Upper lobe of left lung (tissue), 6 donors: ENCODE measurements around the gene DSPP. TPM values are rescaled to one million over a fixed set of nuclear protein-coding genes. Genes with fewer than 3 reads are reported as not detected.

Experiments used
- ATAC-seq, 2 donors: fragments of 200-7000 bp; cut with Tn5 transposase; one replicate each; pipeline ENCODE4 v1.9.1; 2022; ENCODE audit warnings: mild to moderate bottlenecking in 2 of 2, moderate library complexity in 2 of 2; ENCODE audit not compliant: low FRiP score in 2 of 2
- DNase-seq, 2 donors: peaks; one replicate each; pipeline ENCODE4 v3.0.0-alpha.2; 2019 to 2020
- H3K27ac ChIP-seq, 4 donors: fragments of 200-600 bp; sonication (generic); one replicate each; pipeline ENCODE4 v1.5.1; 2016 to 2019
- H3K27me3 ChIP-seq, 4 donors: fragments of 200-600 bp; sonication (generic); one replicate each; pipeline ENCODE4 v1.5.1; 2017 to 2019
- H3K36me3 ChIP-seq, 4 donors: fragments of 200-600 bp; sonication (generic); one replicate each; pipeline ENCODE4 v1.5.1; 2016 to 2019
- H3K4me1 ChIP-seq, 4 donors: fragments of 200-600 bp; sonication (generic); one replicate each; pipeline ENCODE4 v1.5.1; 2018 to 2019
- H3K4me3 ChIP-seq, 4 donors: fragments of 200-600 bp; sonication (generic); one replicate each; pipeline ENCODE4 v1.5.1; 2017 to 2019; ENCODE audit warnings: mild to moderate bottlenecking in 2 of 4, moderate library complexity in 1 of 4
- H3K9me3 ChIP-seq, 4 donors: fragments of 200-600 bp; sonication (generic); one replicate each; pipeline ENCODE4 v1.5.1; 2018 to 2019
- EP300 ChIP-seq, 4 donors: sonication (generic); formaldehyde crosslinking; IDR thresholded peaks; one replicate each; pipeline ENCODE4 v1.5.1; 2017; ENCODE audit warnings: antibody characterized with exemption in 4 of 4, control low read depth in 2 of 4
- POLR2A ChIP-seq, 4 donors: fragments of 450-650 bp; IDR thresholded peaks; one replicate each; pipeline ENCODE4 v1.5.1; 2016 to 2017; ENCODE audit warnings: antibody characterized with exemption in 4 of 4, mild to moderate bottlenecking in 2 of 4
- POLR2AphosphoS5 ChIP-seq, 2 donors: sonication (generic); formaldehyde crosslinking; IDR thresholded peaks; one replicate each; pipeline ENCODE4 v1.5.1; 2017; ENCODE audit warnings: antibody characterized with exemption in 2 of 2
- WGBS, 2 donors: methylation state at CpG; one replicate each; pipeline ENCODE4 v1.1.5; 2017 to 2018; 5-methylcytosine and 5-hydroxymethylcytosine counted together
- total RNA-seq, 6 donors: library from RNA; depleted of rRNA in 4 of 6; stranded (reverse); fragments of >200 nt in 4 of 6; gene quantifications; one replicate each; pipeline versions ENCODE4 v1.1.0 to v1.2.1, GENCODE V29; 2016 to 2021
- TF ChIP-seq, protein P1 (sequence below), 6 experiments: fragments of 450-650 bp in 4 of 6; fragments of 200-600 bp in 2 of 6; sonication (generic) in 2 of 6; IDR thresholded peaks; one replicate each; pipeline ENCODE4 v1.5.1; 2016 to 2019; ENCODE audit warnings: antibody characterized with exemption in 6 of 6
- donor health status: DM: no; HTN: no; CAD: no; lungs with moderate emphysema.
- donor health status: DM: no; HTN: yes; CAD: no; lungs with severe emphysema.

The DSPP gene
- total RNA-seq, 6 donors from 2014 or later = not detected

GRCh38 chr4:87575983-87576382, 32.3 kb upstream of the DSPP start:
- DNase-seq (no peak), ATAC-seq (no peak)
- TF ChIP-seq POLR2AphosphoS5 (IDR thresholded peaks at IDR 0.05) (no peak), POLR2A (IDR thresholded peaks at IDR 0.05) (no peak), EP300 (IDR thresholded peaks at IDR 0.05) (no peak)
- TF ChIP-seq, protein P1, sequence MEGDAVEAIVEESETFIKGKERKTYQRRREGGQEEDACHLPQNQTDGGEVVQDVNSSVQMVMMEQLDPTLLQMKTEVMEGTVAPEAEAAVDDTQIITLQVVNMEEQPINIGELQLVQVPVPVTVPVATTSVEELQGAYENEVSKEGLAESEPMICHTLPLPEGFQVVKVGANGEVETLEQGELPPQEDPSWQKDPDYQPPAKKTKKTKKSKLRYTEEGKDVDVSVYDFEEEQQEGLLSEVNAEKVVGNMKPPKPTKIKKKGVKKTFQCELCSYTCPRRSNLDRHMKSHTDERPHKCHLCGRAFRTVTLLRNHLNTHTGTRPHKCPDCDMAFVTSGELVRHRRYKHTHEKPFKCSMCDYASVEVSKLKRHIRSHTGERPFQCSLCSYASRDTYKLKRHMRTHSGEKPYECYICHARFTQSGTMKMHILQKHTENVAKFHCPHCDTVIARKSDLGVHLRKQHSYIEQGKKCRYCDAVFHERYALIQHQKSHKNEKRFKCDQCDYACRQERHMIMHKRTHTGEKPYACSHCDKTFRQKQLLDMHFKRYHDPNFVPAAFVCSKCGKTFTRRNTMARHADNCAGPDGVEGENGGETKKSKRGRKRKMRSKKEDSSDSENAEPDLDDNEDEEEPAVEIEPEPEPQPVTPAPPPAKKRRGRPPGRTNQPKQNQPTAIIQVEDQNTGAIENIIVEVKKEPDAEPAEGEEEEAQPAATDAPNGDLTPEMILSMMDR (IDR thresholded peaks at IDR 0.05) = no peak
- H3K4me1 ChIP-seq = no peaks in the 10 kb centered on the region
- H3K4me3 ChIP-seq = no peak overlapping the region
- H3K36me3 ChIP-seq = no peaks in the 10 kb centered on the region
- H3K9me3 ChIP-seq = no peaks in the 10 kb centered on the region
- H3K27ac ChIP-seq = no peak overlapping the region
- no peaks in the 10 kb centered on the region for H3K27me3 ChIP-seq

DNA sequence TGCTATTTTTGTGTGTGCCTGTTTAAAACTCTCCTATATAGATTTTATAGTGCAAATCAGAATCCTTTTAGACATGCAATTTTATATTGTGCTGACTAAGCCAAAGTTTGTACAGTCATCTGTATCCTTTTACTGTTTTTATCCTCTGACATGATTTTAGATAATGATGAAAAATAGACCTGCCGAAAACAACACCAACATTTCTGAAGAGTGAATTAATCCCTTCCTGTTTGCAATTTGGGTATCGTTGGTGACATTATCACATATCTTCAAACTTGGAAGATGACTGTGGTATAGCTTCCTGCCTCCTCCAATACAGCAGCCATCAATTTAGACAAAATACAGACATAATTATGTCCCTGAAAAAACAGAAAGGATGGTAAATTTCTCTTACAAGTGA, 28.9 kb upstream of the DSPP start:
- no peak for ATAC-seq
- 36 to 50% methylated on average over 2 of the region's 2 CpGs for WGBS, 2 donors
- no peaks in the 10 kb centered on the region for H3K4me1 ChIP-seq

GRCh38 chr4:87580057-87580456, 28.3 kb upstream of the DSPP start:
- TF ChIP-seq POLR2AphosphoS5 (IDR thresholded peaks at IDR 0.05) (no peak), EP300 (IDR thresholded peaks at IDR 0.05) (no peak), POLR2A (IDR thresholded peaks at IDR 0.05) (no peak)
- TF ChIP-seq, protein P1 (IDR thresholded peaks at IDR 0.05) = no peak
- Histone ChIP-seq H3K27me3 (no peaks in the 10 kb centered on the region), H3K36me3 (no peaks in the 10 kb centered on the region), H3K4me1 (no peaks in the 10 kb centered on the region), H3K9me3 (no peaks in the 10 kb centered on the region), H3K4me3 (no peak overlapping the region), H3K27ac (no peak overlapping the region)
- DNase-seq = no peak
- WGBS, 2 donors = 62 to 80% methylated on average over 3 of the region's 3 CpGs
- ATAC-seq = no peak

More for the DNA sequence above, 28.9 kb upstream of the DSPP start:
- TF ChIP-seq POLR2AphosphoS5 (IDR thresholded peaks at IDR 0.05) = no peak
- no peak for TF ChIP-seq POLR2A (IDR thresholded peaks at IDR 0.05)
- no peak for TF ChIP-seq EP300 (IDR thresholded peaks at IDR 0.05)
- TF ChIP-seq, protein P1 (IDR thresholded peaks at IDR 0.05) = no peak
- no peak for DNase-seq
- H3K27ac ChIP-seq = no peak overlapping the region
- H3K4me3 ChIP-seq = no peak overlapping the region
- H3K9me3 ChIP-seq = no peaks in the 10 kb centered on the region
- H3K36me3 ChIP-seq = no peaks in the 10 kb centered on the region
- H3K27me3 ChIP-seq = no peaks in the 10 kb centered on the region

GRCh38 chr4:87584222-87584908, 24.0 kb upstream of the DSPP start:
- ATAC-seq (no peak), DNase-seq (no peak)
- Histone ChIP-seq H3K4me3 (no peak overlapping the region), H3K36me3 (no peaks in the 10 kb centered on the region), H3K4me1 (no peaks in the 10 kb centered on the region), H3K27me3 (no peaks in the 10 kb centered on the region), H3K27ac (no peak overlapping the region), H3K9me3 (no peaks in the 10 kb centered on the region)
- TF ChIP-seq POLR2A (IDR thresholded peaks at IDR 0.05) (no peak), POLR2AphosphoS5 (IDR thresholded peaks at IDR 0.05) (no peak), EP300 (IDR thresholded peaks at IDR 0.05) (no peak)
- TF ChIP-seq, protein P1 (IDR thresholded peaks at IDR 0.05) = no peak
- 83% methylated on average over 2 of the region's 2 CpGs for WGBS, 2 donors

DNA sequence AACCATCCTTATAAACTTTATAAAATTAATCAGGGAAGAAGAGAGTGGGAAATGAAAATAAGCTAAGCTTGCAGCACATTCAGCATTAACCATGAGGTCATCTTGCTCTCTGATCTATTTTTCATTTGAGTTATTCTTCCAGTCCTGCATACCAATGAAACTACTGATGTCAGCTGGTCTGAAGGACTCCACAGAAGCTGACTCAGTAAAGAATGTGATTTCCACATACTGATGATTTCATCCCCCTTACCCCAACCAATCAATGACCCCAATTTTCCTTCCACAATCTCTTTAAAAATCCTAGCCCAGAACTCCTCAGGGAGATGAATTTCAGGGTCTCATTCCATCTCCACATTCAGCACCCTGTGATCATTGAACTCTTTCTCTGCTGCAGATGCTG, 18.8 kb upstream of the DSPP start:
- Histone ChIP-seq H3K9me3 (no peaks in the 10 kb centered on the region), H3K27ac (no peak overlapping the region), H3K27me3 (no peaks in the 10 kb centered on the region), H3K4me1 (no peaks in the 10 kb centered on the region), H3K36me3 (no peaks in the 10 kb centered on the region), H3K4me3 (no peak overlapping the region)
- DNase-seq (no peak), ATAC-seq (peak; percentile 46 to 94)
- TF ChIP-seq POLR2AphosphoS5 (IDR thresholded peaks at IDR 0.05) = no peak
- no peak for TF ChIP-seq EP300 (IDR thresholded peaks at IDR 0.05)
- TF ChIP-seq, protein P1 (IDR thresholded peaks at IDR 0.05) = no peak
- no peak for TF ChIP-seq POLR2A (IDR thresholded peaks at IDR 0.05)
